ENCODE measurements around the gene USP17L30. TPM values are rescaled to one million over a fixed set of nuclear protein-coding genes. Genes with fewer than 3 reads are reported as not detected.

The USP17L30 gene
- total RNA-seq, 2 experiments from 2014 or later: not detected

Other genes starting within 250 kb of the USP17L30 start
- not detected for gene FAM90A26, start 192.7 kb upstream of the USP17L30 start, total RNA-seq
- not detected for gene USP17L10, start 152.5 kb upstream of the USP17L30 start, total RNA-seq
- not detected for gene USP17L11, start 147.7 kb upstream of the USP17L30 start, total RNA-seq
- not detected for gene USP17L12, start 143.0 kb upstream of the USP17L30 start, total RNA-seq
- not detected for gene USP17L13, start 138.2 kb upstream of the USP17L30 start, total RNA-seq
- gene USP17L15, start 128.7 kb upstream of the USP17L30 start, total RNA-seq: not detected
- not detected for gene USP17L17, start 119.2 kb upstream of the USP17L30 start, total RNA-seq
- gene USP17L18, start 114.5 kb upstream of the USP17L30 start, total RNA-seq: not detected
- gene USP17L19, start 109.8 kb upstream of the USP17L30 start, total RNA-seq: not detected
- gene USP17L20, start 105.0 kb upstream of the USP17L30 start, total RNA-seq: not detected
- not detected for gene USP17L21, start 100.3 kb upstream of the USP17L30 start, total RNA-seq
- gene USP17L22, start 95.5 kb upstream of the USP17L30 start, total RNA-seq: not detected
- gene USP17L24, start 38.0 kb upstream of the USP17L30 start, total RNA-seq: not detected
- gene USP17L25, start 33.2 kb upstream of the USP17L30 start, total RNA-seq: not detected
- not detected for gene USP17L26, start 28.5 kb upstream of the USP17L30 start, total RNA-seq
- gene USP17L5, start 23.7 kb upstream of the USP17L30 start, total RNA-seq: not detected
- gene USP17L27, start 19.0 kb upstream of the USP17L30 start, total RNA-seq: not detected
- gene USP17L28, start 14.2 kb upstream of the USP17L30 start, total RNA-seq: not detected
- gene USP17L29, start 9.5 kb upstream of the USP17L30 start, total RNA-seq: not detected
- gene DEFB131A, start 81.3 kb downstream of the USP17L30 start, total RNA-seq: not detected

Measured in CD8-positive, alpha-beta T cell (primary cell).